Hepatocyte (in vitro differentiated cells): Measurements from ENCODE around the gene RAMP3.

Source experiments
- EZH2 ChIP-seq: fragments of 200-600 bp; sonication (generic); IDR thresholded peaks from 2 replicates; pipeline ENCODE4 v1.6.1; 2016; ENCODE audit warnings: antibody characterized with exemption, mild to moderate bottlenecking, borderline replicate concordance
- EZH2phosphoT487 ChIP-seq: fragments of 200-600 bp; sonication (generic); IDR thresholded peaks from one replicate; pipeline ENCODE4 v1.6.1; 2018; ENCODE audit warnings: antibody characterized with exemption, mild to moderate bottlenecking, low read depth, moderate library complexity; ENCODE audit not compliant: unreplicated experiment, severe bottlenecking
- TF ChIP-seq, protein P1 (sequence below): fragments of 200-600 bp; sonication (generic); IDR thresholded peaks from 2 replicates; pipeline ENCODE4 v1.5.1; 2016; ENCODE audit warnings: antibody characterized with exemption, mild to moderate bottlenecking; ENCODE audit not compliant: poor library complexity

DNA sequence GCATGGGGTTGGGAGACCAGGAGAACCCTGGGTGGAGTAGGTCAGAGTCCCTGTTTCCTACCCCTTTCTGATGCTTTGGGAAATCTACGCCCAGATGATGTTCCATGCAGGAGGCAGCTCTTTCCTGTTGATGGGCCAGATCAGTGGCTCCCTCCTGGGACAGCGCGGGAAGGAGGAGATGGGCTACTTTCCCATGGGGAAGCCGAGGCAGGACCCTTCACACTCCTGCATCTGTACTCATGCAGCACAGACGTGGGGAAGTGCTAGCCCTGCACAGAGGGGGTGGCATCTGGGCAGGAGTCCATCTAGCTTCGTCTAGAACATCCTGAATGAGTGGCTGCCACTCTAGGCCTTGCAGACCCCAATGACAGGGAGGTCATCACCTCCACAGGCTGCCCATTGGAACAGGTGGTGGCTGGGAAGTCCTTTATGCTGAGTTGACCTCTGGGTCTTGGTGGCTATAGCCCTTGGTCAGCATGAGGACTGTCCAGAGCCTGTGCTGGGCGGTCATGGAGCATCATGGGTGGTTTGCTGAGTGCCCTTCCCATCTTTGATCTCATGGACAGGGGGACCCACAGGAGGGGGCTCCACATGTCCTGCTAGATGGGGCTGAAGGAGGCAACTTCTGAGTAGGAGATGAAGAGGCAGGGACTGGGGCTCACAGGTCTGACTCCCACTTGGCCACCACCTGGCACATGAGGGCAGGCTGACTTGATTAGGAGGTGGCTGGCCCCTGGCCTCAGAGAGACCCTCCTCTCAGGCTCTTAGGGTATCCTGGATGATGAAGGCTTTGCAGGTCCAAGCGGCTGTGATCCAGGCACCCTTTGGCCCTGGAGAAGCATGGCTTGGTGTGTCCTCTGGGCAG lies 24.6 kb downstream of the RAMP3 start:
- TF ChIP-seq, protein P1, sequence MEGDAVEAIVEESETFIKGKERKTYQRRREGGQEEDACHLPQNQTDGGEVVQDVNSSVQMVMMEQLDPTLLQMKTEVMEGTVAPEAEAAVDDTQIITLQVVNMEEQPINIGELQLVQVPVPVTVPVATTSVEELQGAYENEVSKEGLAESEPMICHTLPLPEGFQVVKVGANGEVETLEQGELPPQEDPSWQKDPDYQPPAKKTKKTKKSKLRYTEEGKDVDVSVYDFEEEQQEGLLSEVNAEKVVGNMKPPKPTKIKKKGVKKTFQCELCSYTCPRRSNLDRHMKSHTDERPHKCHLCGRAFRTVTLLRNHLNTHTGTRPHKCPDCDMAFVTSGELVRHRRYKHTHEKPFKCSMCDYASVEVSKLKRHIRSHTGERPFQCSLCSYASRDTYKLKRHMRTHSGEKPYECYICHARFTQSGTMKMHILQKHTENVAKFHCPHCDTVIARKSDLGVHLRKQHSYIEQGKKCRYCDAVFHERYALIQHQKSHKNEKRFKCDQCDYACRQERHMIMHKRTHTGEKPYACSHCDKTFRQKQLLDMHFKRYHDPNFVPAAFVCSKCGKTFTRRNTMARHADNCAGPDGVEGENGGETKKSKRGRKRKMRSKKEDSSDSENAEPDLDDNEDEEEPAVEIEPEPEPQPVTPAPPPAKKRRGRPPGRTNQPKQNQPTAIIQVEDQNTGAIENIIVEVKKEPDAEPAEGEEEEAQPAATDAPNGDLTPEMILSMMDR = no peak
- TF ChIP-seq EZH2 (no peak), EZH2phosphoT487 (no peak)
